GM19455 (cell line): ENCODE data around the gene IGSF11.
"Not testable (repeated sequence)": the region's sequence is repeated elsewhere in the genome, so short reads cannot be mapped to it uniquely, and the experiment has no call there.

Source experiments
- ATAC-seq: cut with Tn5 transposase; IDR thresholded peaks from one replicate; pipeline ENCODE4 v1.9.1; 2021; ENCODE audit not compliant: unreplicated experiment

IGSF11 gene

DNA sequence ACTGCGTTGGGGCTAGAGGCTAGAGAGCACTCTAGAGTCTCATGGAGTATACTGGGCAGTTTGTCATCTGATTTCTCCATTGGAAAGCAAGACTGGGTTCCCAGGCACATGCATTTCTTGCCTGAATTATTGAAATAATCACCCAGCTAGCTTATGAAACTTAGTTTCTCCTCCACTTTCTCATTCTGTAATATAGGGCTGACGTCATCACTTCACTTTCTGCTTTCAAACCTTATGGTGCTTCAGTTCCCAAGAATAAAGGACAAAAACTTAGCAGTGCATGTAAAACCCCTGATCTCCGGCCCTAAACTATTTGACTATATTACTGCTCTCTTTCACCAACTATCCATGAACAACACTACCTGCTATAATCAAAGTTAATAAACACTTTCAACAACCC, 147.9 kb downstream of the IGSF11 start:
- no peak for ATAC-seq

DNA sequence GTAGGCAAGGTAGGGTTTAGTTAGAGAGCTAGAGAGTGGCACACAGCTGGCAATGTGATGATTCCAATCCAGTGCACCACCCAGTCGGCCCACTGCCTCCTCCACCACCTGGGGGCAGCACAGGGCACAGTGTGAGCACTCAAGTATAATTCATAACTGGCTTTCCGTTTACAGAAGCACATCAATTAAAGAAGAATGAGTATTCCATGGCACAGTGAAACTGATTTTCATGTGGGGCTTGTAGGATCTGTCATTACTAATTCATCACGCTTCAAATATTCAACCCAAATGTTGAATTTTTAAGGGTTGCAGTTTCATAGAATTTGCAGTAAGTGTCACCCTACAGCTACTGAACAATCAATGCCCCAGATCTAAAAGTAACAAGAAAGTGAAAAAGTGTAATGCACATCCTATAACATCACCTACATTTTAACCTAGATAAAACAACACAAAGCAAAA, 149.9 kb downstream of the IGSF11 start:
- ATAC-seq = peak; percentile 85

DNA sequence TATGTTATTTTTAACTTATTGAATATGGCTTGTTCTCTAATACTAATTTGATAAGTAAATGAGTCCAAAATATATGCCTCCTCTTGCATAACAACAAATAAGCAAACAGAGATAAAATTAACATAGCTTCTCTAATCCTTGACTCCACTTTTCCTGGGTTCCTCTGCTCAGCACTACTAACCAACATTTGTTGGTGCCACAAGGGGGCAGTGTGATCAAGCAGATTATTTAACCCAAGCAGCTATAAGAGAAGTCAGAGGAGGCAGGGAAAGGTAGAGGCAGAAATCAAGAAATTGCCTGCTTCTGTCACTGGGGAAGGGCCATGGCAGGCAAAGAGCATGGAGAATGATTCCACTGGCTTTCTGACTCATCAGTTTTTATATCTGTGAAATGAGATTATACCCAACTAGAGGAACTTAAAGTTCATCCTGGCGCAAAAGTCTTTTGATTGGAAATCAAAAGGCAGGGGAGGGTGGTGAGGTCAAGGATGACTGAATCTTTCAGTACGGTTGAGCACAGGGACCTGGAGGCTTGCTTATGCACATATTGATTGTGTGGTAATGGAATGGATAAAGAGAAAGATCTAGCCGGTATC, 152.2 kb downstream of the IGSF11 start:
- no peak for ATAC-seq

DNA sequence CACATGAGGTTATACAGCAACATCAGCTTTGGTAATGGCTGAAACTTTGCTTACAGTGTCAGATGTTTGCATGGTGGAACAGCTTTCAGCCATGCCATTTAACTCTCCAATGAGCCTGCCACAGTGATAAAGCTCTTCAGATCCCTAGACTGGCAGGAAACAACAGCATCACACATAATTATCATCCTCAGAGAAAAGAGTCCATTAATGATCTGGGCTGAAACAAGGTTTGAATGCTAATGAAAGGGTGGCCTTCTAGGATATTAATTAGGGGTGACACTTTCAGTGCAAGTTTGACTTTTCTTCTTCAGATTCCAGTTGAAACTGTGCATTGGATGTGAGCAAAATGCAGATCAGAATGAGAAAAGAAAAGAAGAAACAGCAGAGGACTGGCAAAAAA, 166.6 kb downstream of the IGSF11 start:
- ATAC-seq = no peak

DNA sequence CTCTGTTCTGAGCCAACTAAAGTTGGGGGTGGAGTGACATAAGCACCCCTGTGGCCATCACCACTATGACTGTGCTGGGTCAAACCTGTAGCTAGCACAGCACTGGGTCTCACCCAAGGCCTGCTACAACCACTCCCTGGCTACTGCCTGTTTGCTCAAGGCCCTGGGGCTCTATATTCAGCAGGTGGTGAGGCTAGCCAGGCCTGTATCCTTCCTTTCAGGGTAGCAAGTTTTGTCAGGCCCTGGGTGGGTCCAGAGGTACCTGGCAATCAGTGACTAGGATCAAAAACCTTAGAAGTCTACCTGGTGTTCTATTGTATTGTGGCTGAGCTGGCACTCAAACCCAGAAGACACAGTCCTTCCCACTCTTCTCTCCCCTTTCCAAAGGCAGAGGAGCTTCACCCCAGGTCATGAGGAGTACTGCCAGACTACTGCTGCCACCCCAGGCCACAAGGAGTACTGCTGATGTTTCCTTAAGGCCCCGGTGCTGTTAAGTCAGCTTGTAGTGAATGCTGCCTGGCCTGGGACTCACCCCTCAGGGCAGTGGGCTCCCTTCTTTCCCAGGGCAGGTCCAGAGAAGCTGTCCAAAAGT, 170.8 kb downstream of the IGSF11 start:
- peak; percentile 64 for ATAC-seq

DNA sequence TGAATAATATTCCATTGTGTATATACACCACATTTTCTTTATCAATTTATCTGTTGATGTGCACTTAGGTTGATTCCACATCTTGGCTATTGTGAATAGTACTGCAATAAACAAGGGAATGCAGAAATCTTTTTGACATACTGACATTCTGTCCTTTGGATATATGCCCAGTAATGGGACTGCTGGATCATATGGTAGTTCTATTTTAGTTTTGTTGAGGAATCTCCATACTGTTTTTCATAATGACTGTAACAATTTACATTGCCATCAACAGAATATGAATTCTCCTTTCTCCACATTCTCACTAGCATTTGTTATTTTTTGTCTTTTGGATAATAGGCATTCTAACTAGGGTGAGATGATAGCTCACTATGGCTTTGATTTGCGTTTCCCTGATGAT, 174.7 kb downstream of the IGSF11 start:
- no peak for ATAC-seq

DNA sequence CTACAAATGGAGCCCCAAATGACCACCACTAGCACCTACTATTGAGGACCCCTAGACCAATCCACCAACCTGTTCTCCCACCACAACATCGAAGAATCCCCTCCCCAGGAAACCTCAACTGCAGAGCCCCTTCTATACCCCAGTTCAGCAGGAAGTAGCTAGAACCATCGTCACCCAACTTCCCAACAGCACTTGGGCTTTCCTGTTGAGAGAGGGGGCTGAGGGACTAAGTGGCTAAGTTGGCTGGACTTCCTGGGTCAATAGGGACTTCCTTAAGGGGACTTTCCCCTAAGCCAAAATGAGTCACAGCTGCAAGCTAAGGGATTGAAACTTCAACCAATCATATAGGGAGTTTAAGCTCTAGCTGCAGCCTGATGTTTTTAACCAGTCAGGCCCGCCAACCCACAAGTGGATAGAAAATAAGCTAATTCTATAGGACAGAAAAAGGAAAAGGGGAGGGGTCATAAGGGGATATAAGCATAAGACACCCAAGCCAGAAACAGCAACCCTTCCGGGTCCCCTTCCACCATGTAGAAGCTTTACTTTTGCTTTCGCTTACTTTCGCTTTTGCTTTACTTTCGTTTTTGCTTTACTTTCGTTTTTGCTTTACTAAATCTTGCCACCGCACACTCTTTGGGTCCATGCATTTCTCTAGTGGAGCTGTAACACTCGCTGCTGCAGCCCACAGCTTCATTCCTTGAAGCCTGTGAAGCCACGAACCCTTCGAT, 183.0 kb downstream of the IGSF11 start:
- ATAC-seq = not testable (repeated sequence)

DNA sequence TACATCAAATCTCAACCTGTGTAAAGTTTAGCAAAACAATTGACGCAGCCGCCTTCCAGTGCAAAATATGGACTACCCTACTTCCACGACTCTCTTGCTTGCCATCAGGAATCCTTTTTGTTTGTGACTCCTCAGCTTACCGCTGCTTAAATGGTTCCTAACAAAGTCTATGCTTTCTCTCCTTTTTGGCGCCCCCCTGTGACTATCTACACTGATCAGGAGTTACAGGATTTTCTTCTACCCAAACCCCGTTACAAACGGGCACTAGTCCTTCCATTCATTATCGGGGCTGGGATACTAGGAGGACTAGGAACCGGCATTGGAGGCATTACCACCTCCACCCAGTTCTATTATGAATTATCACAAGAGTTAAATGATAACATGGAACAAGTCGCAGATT, 184.0 kb downstream of the IGSF11 start:
- no peak for ATAC-seq
